DND-41 (cell line): Measurements from ENCODE around the gene GPR161.

Experiments
- CTCF ChIP-seq: IDR thresholded peaks from 2 replicates; pipeline ENCODE4 v1.5.1; 2012; ENCODE audit warnings: borderline replicate concordance, low read length, moderate library complexity, mild to moderate bottlenecking; ENCODE audit not compliant: poor library complexity, severe bottlenecking; ENCODE audit errors: extremely low read depth
- EZH2 ChIP-seq: IDR thresholded peaks from 3 replicates; pipeline ENCODE4 v1.6.1; 2012; ENCODE audit warnings: borderline replicate concordance, low read depth, mild to moderate bottlenecking, moderate library complexity, low read length, inconsistent platforms; ENCODE audit not compliant: severe bottlenecking

- TF ChIP-seq CTCF (no peak), EZH2 (no peak)
These were observed 91.4 kb downstream of the GPR161 start for GRCh38 chr1:168045311-168045710.
